HG03196 (cell line): ENCODE results near the gene ZCRB1.
A peak's percentile ranks its signal among the peaks of the same experiment; 100 is the strongest.
"Not testable (repeated sequence)": the region's sequence is repeated elsewhere in the genome, so short reads cannot be mapped to it uniquely, and the experiment has no call there.

ENCODE experiments used
- ATAC-seq: cut with Tn5 transposase; IDR thresholded peaks from one replicate; pipeline ENCODE4 v1.9.1; 2021; ENCODE audit not compliant: unreplicated experiment

Gene ZCRB1, protein sequence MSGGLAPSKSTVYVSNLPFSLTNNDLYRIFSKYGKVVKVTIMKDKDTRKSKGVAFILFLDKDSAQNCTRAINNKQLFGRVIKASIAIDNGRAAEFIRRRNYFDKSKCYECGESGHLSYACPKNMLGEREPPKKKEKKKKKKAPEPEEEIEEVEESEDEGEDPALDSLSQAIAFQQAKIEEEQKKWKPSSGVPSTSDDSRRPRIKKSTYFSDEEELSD

DNA sequence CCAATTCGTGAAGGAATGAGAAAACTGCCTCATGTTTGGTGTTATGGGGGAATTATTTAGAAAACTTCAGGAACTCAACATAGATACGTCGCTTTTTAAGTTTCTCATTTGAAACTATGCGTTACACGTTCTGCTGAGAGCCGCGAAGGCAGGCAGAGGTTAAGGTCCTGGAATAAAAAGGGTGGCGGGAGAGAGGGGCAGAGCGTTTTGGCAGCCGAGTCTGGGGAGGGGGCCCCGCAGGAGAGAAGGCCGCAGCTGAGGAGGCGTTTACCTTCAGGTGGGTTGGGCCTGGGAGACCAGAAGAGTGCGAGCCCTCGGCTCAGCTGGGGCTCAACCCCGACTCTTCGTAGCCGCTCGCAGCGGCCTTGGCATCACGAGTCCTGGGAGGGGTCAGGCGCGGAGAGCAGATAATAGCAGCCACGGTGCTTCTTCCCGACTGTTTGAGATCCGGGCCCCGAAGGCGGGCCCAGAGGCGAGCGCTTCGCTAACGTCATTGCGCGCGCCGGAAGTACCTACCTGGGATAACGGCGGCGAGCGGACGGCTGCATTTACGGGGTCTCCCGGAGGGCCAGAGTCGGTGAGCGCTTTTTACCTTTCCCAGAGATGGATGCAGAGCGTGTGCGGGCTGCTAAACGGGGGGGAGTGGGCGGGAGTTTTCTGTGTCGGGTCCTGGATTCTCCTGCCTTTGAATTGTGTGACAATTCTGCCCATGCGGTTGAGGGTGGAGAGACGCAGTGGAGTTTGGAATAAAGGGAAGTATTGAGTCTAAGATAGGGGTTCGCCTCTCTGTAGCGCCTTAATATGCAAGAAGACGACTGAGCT lies at the start of gene ZCRB1, which contains the start of gene PPHLN1:
Gene ZCRB1 (minus strand): TSS at position 442 of the 822 bp plus-strand sequence. CDS start 1,992 bp downstream, outside the sequence.
Gene PPHLN1 (plus strand): TSS at position 515 of the 822 bp plus-strand sequence. CDS start 9,736 bp downstream, outside the sequence.
- peak; percentile 95 for ATAC-seq

DNA sequence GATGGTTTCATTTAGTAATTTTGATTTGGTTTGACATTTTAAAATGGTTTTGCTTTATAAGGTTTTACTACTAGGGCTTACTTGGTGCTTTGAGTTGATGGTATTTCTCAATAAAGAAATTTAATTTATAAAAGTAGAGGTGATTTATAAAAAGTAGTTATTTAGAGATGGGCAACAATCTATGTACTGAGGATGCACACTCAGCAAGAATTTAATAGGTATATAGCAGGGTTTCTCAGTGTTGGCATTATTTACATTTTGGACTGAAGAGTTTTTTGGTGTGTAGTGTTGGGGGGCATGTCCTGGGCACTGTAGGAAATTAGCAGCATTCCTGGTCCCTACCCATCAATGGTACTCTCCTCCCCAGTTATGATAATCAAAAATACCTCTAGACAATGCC lies 47.8 kb upstream of the ZCRB1 start:
- no peak for ATAC-seq

DNA sequence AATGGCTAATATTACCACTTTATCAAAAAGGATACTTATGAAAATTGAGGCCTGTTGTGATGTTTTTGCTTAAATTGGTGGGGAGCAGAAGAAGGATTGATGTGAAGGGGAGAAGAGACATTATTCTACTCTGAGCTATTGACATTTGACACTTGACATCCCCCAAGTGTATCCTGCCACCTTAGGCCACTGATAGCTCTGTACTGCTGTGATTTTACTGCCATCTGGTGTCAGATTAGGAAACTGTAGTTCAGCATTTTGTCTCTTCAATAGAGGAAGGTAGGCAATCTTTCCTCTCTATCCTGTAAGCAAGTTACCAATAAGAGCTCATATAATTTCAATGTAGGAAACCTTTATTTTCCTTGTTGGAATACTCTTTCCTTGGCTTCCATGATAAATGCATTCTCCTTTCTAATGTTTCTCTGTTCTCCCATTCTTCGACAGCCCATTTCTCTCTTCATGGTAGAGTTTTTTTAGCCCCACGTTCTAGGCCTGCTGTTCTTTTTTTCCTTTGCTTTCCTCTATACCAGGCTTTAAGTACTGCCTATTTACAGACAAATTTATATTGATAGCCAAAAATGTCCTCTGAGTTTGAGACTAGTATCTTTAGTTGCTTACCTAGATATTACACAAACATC lies 46.4 kb upstream of the ZCRB1 start:
- peak; percentile 87 for ATAC-seq

DNA sequence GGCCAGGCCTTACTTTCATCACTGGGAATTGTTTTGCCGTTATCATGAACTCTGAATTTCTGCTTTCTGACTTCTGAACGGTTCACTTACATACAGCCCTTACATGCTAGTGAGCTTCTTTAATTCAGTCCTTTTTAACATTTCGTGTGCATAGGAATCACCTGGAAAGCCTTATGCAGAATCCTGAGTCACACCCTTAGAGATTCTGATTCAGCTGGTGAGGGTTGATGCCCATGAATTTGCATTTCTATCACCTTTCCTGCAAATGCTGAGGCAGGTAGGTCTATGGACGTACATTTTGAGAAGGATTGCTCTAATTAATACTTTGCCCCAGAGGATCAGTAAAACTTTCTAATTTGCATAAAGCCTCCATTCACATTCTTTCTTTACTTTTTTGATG lies 44.1 kb upstream of the ZCRB1 start:
- no peak for ATAC-seq

DNA sequence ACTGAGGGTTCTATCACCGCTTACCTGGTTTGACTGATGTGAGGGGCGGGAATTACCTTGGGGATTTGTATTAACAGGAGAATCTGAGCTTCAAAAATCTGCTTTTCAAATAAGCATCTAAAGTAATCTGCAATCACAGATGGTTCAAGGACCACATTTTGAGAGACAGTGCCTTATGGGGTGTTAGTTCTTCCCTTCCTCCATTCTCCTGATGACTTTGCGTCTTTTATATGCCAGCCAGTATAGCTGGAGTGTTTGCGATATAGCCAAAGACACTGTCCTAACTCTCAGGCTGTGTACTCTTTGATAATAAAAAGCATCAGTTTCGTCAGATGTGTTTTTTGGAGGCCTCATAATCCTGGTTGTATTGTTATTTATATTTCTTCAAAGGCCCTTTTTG lies 39.6 kb upstream of the ZCRB1 start:
- no peak for ATAC-seq

DNA sequence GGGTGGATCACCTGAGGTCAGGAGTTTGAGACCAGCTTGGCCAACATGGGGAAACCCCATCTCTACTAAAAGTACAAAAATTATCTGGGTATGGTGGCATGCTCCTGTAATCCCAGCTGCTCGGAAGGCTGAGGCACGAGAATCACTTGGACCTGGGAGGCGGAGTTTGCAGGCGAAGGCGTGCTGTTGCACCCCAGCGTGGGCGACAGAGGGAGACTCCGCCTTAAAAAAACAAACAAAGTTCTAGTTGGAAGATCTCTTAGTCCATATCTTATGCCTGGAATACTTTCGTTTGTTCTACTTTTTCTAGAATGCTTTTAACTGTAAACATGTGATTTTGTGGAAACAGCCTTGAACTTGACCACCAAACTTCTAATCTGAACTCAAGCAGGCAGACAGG lies 38.8 kb upstream of the ZCRB1 start:
- ATAC-seq = no peak

DNA sequence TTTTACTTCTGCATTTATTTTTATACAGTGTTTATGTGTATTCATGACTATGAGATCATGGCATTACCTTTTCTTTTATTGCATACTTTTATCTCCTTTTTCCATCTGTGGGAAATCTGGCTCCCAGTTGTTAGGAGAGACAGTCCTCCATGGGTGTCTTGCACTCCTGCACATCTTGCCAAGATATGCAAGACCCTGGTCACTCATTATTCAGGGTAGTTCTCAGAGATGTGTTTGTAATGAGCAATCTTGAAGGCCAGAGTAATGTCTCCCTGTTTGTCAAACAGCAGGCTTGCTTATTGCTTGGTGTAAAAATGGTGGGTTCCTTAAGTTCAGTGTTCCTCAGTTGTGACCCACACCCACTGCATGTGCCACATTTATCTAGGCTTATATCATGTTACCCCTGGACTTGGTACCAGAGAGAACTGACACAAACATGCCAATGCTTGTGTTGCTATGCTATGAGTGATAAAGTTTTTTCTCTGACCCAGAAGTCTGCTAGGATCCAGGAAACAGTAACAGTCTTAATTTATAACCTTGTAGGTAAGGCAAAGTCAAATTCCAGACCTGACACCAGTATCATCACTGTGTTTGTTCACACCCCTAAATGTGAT lies 36.9 kb upstream of the ZCRB1 start:
- no peak for ATAC-seq

DNA sequence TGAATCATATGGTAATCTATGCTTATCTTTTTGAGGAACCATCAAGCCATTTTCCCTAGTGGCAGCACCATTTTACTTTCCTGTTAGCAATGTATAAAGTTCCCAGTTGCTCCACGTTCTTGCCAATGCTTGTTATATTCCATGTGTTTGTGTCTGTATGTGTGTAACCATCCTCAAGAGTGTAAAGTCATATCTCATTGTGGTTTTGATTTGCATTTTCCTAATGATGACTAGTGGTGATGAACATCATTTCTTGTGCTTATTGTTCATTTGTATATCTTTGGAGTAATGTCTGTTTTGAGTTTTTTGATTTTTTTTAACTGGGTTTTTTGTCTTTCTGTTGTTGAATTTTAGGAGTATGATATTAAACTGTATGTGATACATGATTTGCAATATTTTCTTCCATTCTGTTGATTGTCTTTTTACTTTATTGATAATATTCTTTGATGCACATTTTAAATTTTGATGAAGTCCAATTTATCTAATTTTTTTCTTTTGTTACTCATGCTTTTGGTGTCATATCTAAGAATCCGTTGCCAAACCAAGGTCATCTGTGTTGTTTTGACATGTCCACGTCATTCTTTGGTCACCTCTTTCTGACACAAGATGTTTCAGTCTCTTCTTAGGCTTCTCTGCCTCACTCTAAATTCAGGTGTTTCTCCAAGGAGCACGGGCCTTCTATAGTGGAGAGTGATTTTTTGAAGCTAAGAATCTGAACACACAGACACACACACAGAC lies 36.2 kb upstream of the ZCRB1 start:
- no peak for ATAC-seq

DNA sequence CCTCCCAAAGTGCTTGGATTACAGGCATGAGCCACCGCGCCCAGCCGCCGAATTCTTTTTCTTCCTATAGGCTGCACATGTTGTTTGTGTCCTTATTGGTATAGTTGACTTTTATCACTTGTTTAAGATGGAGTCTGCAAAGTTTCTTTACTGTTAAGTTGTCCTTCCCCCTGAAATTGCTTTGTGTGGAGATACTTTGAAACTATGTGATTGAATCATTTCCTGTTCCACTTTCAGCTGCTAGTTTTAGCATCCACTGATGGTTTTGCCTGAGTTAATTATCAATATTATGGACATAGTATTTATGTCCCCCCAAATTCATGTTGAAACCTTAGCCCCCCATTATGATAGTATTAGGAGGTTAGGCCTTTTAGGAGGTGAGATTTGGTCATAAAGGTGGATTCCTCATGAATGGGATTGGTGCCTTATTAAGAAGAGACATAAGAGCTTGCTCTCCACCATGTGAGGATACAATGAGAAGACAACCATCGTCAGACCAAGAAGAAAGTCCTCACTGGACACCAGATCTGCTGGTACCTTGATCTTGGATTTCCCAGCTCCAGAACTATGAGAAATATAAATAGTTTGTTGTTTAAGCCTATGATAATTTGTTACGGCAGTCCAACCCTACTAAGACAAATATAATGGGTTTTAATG lies 35.0 kb upstream of the ZCRB1 start:
- peak; percentile 70 for ATAC-seq

DNA sequence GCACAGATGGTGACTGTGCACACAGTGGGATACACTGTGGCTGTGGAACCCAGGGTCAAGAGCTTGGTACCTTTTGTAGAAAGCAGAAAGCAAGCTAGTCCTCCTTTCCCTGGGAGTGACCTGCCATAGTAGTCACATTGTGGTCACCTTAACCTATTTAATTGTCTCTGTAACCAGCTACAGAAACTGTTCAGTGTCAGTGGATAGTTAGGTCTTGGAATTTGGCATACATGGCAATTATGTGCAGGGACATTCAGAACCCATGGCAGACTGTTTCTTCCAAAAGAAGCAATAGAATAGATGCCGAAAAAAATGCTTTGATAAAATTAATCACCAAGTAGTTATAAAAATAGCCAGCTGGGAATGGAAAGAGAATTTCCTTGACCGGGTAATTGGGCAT lies 30.4 kb upstream of the ZCRB1 start:
- ATAC-seq = no peak

DNA sequence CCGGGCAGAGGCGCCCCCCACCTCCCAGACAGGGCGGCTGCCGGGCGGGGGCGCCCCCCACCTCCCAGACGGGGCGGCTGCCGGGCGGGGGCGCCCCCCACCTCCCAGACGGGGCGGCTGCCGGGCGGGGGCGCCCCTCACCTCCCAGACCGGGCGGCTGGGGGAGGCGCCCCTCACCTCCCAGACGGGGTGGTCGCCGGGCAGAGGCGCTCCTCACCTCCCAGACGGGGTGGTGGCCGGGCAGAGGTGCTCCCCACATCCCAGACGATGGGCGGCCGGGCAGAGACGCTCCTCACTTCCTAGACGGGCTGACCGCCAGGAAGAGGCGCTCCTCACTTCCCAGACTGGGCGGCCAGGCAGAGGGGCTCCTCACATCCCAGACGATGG lies 24.1 kb upstream of the ZCRB1 start:
- not testable (repeated sequence) for ATAC-seq

DNA sequence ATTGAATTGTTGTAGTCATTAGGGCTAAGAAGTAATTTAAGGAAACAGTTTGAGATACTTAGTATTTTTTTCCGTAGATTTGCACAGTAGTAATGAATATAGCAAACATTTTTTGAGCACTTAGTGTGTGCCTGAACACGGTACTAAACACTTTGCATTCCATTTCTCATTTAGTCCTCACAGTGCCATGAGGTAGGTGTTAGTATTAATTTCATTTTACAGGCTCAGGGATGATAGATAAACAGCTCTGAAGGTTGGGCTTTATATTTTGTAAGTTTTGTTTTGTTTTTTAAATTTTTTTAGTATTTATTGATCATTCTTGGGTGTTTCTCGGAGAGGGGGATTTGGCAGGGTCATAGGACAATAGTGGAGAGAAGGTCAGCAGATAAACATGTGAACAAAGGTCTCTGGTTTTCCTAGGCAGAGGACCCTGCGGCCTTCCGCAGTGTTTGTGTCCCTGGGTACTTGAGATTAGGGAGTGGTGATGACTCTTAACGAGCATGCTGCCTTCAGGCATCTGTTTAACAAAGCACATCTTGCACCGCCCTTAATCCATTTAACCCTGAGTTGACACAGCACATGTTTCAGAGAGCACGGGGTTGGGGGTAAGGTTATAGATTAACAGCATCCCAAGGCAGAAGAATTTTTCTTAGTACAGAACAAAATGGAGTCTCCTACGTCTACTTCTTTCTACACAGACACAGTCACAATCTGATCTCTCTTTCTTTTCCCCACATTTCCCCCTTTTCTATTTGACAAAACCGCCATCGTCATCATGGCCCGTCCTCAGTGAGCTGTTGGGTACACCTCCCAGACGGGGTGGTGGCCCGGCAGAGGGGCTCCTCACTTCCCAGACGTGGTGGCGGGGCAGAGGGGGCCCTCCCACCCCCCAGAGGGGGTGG lies 23.5 kb upstream of the ZCRB1 start:
- ATAC-seq = not testable (repeated sequence)

DNA sequence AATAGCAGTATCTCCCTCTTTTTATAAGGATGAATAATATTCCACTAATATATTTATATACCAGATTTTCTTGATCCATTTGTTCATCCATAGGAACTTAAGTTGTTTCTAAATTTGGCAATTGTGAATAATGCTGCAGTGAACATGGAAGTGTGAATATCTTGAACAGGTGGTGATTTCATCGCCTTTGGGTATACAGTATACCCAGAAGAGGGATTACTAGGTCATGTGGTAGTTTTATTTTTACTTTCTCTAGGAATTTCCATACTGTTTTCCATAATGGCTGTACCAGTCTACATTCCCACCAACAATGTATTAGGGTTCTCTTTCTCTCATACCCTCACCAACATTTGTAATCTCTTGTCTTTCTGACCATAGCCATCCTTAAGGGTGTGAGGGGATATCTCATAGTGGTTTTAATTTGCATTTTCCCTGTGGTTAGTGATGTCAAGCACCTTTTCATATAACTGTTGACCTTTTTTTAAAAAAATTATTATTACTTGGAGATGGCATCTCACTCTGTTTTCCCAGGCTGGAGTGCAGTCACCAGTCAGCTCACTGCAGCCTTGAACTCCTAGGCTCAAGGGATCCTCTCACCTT lies 20.6 kb upstream of the ZCRB1 start:
- ATAC-seq = no peak

DNA sequence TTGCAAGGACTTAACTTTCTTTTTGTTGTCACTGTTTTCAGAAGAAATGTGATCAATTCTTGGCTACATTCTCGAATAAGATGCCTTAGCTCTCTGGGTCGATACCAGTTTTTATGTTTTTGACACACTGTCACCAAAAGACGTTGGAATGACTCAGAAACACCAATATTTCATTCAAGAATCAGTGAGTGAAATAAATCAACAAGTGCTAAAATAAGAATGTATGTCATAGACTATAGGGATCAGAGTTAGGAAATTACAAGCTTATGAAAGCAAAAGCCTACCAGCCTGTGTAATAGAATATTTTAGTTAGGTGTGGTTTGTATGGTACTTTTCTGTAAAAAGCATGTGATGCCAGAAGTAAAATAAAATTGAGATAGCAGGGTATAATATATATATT lies 17.8 kb upstream of the ZCRB1 start:
- no peak for ATAC-seq

DNA sequence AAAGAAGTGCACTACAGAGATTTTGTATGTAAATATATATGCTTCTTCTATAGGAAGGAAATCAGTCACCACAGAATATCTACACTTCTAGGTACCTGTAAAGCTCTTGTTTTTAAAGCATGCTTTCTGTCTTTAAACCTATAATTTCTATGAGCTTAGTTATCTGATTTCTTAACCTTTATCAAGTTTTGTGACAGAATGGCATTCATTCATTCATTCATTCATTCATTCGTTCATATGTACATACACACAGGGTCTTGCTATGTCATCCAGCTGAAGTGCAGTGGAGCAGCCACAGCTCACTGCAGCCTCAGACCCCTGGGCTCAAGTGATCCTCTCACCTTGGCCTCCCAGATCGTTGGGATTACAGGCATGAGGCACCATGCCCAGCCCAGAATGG lies 16.1 kb upstream of the ZCRB1 start:
- no peak for ATAC-seq

DNA sequence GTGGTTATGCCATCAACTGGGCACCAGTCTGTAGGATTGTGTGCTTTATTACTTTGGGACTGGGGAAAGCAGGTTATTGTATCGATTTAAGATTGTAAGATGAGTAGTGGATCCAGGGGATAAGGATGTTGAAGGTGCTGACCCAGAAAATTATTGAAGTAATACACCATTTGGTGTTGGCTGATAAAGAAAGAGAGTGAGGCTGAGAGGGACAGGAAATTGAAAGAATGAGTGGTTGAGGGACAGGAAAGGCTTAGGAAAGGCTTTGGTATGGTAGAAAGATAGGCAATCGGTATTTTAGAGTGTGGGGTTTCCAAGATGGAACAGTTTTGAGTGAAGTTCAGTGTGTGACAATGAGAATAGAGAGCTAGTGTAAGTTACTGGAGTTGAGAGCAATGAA lies 12.4 kb upstream of the ZCRB1 start:
- no peak for ATAC-seq

DNA sequence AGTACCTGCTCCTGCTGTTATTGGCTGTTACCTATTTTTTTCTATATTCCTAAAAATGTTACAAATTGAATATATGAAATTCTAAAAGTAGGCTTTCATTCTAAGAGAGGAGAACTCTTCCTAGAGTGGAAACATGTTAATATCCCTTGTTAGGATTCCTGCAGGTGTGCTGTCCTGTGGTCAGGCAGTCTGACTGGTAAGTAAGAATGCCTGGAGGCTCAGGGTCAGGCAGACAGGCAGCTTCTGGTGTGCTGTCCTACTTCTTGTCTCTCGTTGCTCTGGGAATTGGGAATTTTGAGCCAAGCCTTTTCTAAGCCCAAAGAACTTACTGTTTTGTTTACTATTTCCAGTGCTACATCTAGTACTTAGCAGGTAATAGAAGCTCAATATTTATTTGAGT lies 10.4 kb upstream of the ZCRB1 start:
- no peak for ATAC-seq

DNA sequence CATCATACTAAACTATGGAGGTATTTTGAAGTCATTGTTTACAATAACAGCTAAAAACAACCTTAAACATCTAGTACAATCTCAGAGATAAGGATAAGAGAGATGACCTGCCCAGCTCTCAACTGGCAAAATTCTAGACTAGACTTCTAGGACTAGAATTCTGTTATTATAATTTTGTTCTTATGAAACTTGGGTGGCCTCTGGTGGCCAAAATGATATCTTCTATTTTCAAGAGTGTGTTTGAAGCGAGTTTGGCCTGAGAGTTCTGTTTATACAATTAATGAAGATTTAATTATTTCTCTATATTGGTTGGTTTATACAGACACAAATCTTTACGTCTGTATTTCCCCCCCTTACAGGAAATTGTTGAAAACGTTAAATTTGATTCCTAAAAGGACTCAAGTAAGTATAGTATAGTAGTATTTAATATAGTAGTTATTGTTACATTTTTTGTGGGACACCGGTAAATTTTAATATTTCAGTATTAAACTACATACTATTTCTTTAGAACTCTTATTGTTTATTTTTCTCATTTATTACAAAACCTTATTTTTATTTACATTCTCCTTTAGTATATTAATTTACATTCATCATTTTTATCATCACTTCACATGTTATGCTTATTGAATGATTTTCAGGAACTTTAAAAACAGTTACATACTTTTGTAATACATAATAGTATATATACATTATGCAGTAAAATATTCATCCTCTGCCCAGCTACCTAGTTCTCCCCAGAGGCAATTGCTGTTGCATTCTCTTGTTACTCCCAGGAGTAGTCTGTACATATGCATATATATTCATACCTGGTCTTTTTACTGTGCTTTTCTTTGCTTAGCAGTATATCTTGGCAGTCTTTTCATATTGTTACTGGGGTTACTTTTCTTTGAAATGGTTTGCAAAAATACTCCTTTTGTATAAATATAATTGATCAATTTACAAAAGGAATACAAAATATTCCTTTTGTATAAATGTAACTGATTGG lies 6.7 kb upstream of the ZCRB1 start:
- ATAC-seq = peak; percentile 58
